ENCODE results near the gene PRPF6.
"Not testable (repeated sequence)": the region's sequence is repeated elsewhere in the genome, so short reads cannot be mapped to it uniquely, and the experiment has no call there.

Gene PRPF6

GRCh38 chr20:63972312-63973159 is 8.4 kb upstream of the PRPF6 start:
- no peak for DNase-seq (ENCODE audit: extremely low read depth in 1 of 2, low read depth in 1 of 2)

GRCh38 chr20:63973160-63973479 is 7.8 kb upstream of the PRPF6 start:
- DNase-seq (ENCODE audit: extremely low read depth in 1 of 2, low read depth in 1 of 2): no peak

GRCh38 chr20:63973636-63974401 is 7.1 kb upstream of the PRPF6 start:
- DNase-seq (ENCODE audit: extremely low read depth in 1 of 2, low read depth in 1 of 2): peak in 1 of 2 donors; percentile 76

GRCh38 chr20:63974402-63975200 is 6.3 kb upstream of the PRPF6 start:
- DNase-seq (ENCODE audit: extremely low read depth in 1 of 2, low read depth in 1 of 2): no peak

- not testable (repeated sequence) for DNase-seq (ENCODE audit: extremely low read depth in 1 of 2, low read depth in 1 of 2)
Observed at GRCh38 chr20:63976511-63976910, 4.4 kb upstream of the PRPF6 start.

- no peak for DNase-seq (ENCODE audit: extremely low read depth in 1 of 2, low read depth in 1 of 2)
Observed at GRCh38 chr20:63976980-63977738, 3.8 kb upstream of the PRPF6 start.

GRCh38 chr20:63977739-63978276 is 3.1 kb upstream of the PRPF6 start:
- DNase-seq (ENCODE audit: extremely low read depth in 1 of 2, low read depth in 1 of 2): peak in 1 of 2 donors; percentile 37

GRCh38 chr20:63978319-63979228 is 2.4 kb upstream of the PRPF6 start:
- peak in 1 of 2 donors; percentile 36 for DNase-seq (ENCODE audit: extremely low read depth in 1 of 2, low read depth in 1 of 2)

- no peak for DNase-seq (ENCODE audit: extremely low read depth in 1 of 2, low read depth in 1 of 2)
Observed at GRCh38 chr20:63979229-63979556, 1.7 kb upstream of the PRPF6 start.

GRCh38 chr20:63979557-63980316 is 1.2 kb upstream of the PRPF6 start, which contains the start of gene SAMD10:
TSS of gene SAMD10 (minus strand) at chr20:63979642. CDS start at chr20:63979467, 175 bp downstream.
- DNase-seq (ENCODE audit: extremely low read depth in 1 of 2, low read depth in 1 of 2): peak in 1 of 2 donors; percentile 49

- DNase-seq (ENCODE audit: extremely low read depth in 1 of 2, low read depth in 1 of 2): no peak
Observed at GRCh38 chr20:63980317-63980805, 571 bp upstream of the PRPF6 start.

GRCh38 chr20:63982937-63983336 is 2.0 kb downstream of the PRPF6 start:
- no peak for DNase-seq (ENCODE audit: extremely low read depth in 1 of 2, low read depth in 1 of 2)

- DNase-seq (ENCODE audit: extremely low read depth in 1 of 2, low read depth in 1 of 2): no peak
Observed at GRCh38 chr20:64000906-64001305, 20.0 kb downstream of the PRPF6 start.

- DNase-seq (ENCODE audit: extremely low read depth in 1 of 2, low read depth in 1 of 2): no peak
Observed at GRCh38 chr20:64001607-64002011, 20.7 kb downstream of the PRPF6 start.

- no peak for DNase-seq (ENCODE audit: extremely low read depth in 1 of 2, low read depth in 1 of 2)
Observed at GRCh38 chr20:64003960-64004725, 23.2 kb downstream of the PRPF6 start.

GRCh38 chr20:64005394-64005793 is 24.5 kb downstream of the PRPF6 start:
- DNase-seq (ENCODE audit: extremely low read depth in 1 of 2, low read depth in 1 of 2): no peak

GRCh38 chr20:64006490-64006889 is 25.6 kb downstream of the PRPF6 start:
- DNase-seq (ENCODE audit: extremely low read depth in 1 of 2, low read depth in 1 of 2): no peak

GRCh38 chr20:64006902-64007301 is 26.0 kb downstream of the PRPF6 start:
- no peak for DNase-seq (ENCODE audit: extremely low read depth in 1 of 2, low read depth in 1 of 2)
